Stimulated activated naive CD8-positive, alpha-beta T cell treated with anti-CD3 and anti-CD28 coated beads, Interleukin-15, amount 100 ng/mL, for 72 hours (primary cell): ENCODE results near the gene LILRB2.
A peak's percentile ranks its signal among the peaks of the same experiment; 100 is the strongest.

ENCODE experiments used
- ATAC-seq: fragments of 150-1000 bp; cut with Tn5 transposase; 2 replicates; pipeline ENCODE4 v1.10.0; 2021; ENCODE audit warnings: mild to moderate bottlenecking, moderate library complexity
- DNase-seq, 2 donors: peaks; one replicate each; pipeline ENCODE4 v3.0.0; 2021 to 2022
- H3K27ac Mint-ChIP-seq, 2 donors: one replicate each; pipeline ENCODE4 v1.8.0; 2022; ENCODE audit warnings: mild to moderate bottlenecking in 2 of 2, mixed read lengths in 2 of 2, moderate library complexity in 2 of 2
- H3K27me3 Mint-ChIP-seq: one replicate; pipeline ENCODE4 v1.8.0; 2022; ENCODE audit warnings: mixed read lengths
- H3K4me1 Mint-ChIP-seq: one replicate; pipeline ENCODE4 v1.8.0; 2022; ENCODE audit warnings: mild to moderate bottlenecking, mixed read lengths
- H3K4me3 Mint-ChIP-seq, 2 donors: one replicate each; pipeline ENCODE4 v1.8.0; 2022; ENCODE audit warnings: mild to moderate bottlenecking in 2 of 2, mixed read lengths in 2 of 2, moderate library complexity in 1 of 2
- H3K9me3 Mint-ChIP-seq, 2 donors: one replicate each; pipeline ENCODE4 v1.8.0; 2022; ENCODE audit warnings: mixed read lengths in 2 of 2

The LILRB2 gene

GRCh38 chr19:54268936-54269335 is 12.0 kb downstream of the LILRB2 start:
- Mint-ChIP-seq H3K4me3 (no peak overlapping the region), H3K27me3 (peaks cover 60% of the 10 kb centered on the region), H3K4me1 (no peaks in the 10 kb centered on the region), H3K27ac (no peak overlapping the region), H3K9me3 (no peaks in the 10 kb centered on the region)
- no peak for ATAC-seq
- DNase-seq, result no peak

GRCh38 chr19:54266133-54266532 is 14.8 kb downstream of the LILRB2 start:
- no peaks in the 10 kb centered on the region for H3K4me1 Mint-ChIP-seq
- H3K27ac Mint-ChIP-seq, result no peak overlapping the region
- H3K9me3 Mint-ChIP-seq, result no peaks in the 10 kb centered on the region
- DNase-seq (peak; percentile 58 to 69), ATAC-seq (peak; percentile 80)
- no peak overlapping the region for H3K4me3 Mint-ChIP-seq
- peaks cover 32% of the 10 kb centered on the region for H3K27me3 Mint-ChIP-seq

- Mint-ChIP-seq H3K4me3 (no peak overlapping the region), H3K9me3 (no peaks in the 10 kb centered on the region), H3K4me1 (no peaks in the 10 kb centered on the region), H3K27me3 (peaks cover 27% of the 10 kb centered on the region), H3K27ac (no peak overlapping the region)
- DNase-seq, result no peak
- ATAC-seq, result no peak
These were observed 18.4 kb downstream of the LILRB2 start for GRCh38 chr19:54262470-54262869.

- no peaks in the 10 kb centered on the region for H3K9me3 Mint-ChIP-seq
These were observed 18.8 kb downstream of the LILRB2 start for GRCh38 chr19:54262066-54262465.

GRCh38 chr19:54257116-54257480 is 23.8 kb downstream of the LILRB2 start, which contains the start of gene LILRB5:
Gene LILRB5, minus strand, starts transcription at chr19:54257273. Its CDS starts 80 bp downstream, at chr19:54257193.
- no peak within 1 kb of the TSS for H3K4me3 Mint-ChIP-seq
- no peak within 1 kb of the TSS for H3K27ac Mint-ChIP-seq
- ATAC-seq (no peak), DNase-seq (no peak)
- H3K4me1 Mint-ChIP-seq, result no peaks in the 10 kb centered on the region
- peaks cover 40% of the 10 kb centered on the region for H3K27me3 Mint-ChIP-seq
- no peaks in the 10 kb centered on the region for H3K9me3 Mint-ChIP-seq

More at GRCh38 chr19:54262066-54262465, 18.8 kb downstream of the LILRB2 start:
- H3K27ac Mint-ChIP-seq, result no peak overlapping the region
- no peaks in the 10 kb centered on the region for H3K4me1 Mint-ChIP-seq
- DNase-seq, result no peak
- ATAC-seq, result no peak
- H3K4me3 Mint-ChIP-seq, result no peak overlapping the region
- H3K27me3 Mint-ChIP-seq, result peaks cover 31% of the 10 kb centered on the region

GRCh38 chr19:54256250-54257115 is 24.4 kb downstream of the LILRB2 start:
- Mint-ChIP-seq H3K27me3 (peaks cover 40% of the 10 kb centered on the region), H3K4me1 (no peaks in the 10 kb centered on the region), H3K9me3 (no peaks in the 10 kb centered on the region), H3K27ac (no peak overlapping the region), H3K4me3 (no peak overlapping the region)
- DNase-seq, result no peak
- ATAC-seq, result no peak

GRCh38 chr19:54255105-54255775 is 25.7 kb downstream of the LILRB2 start:
- Mint-ChIP-seq H3K4me1 (no peaks in the 10 kb centered on the region), H3K4me3 (no peak overlapping the region), H3K9me3 (no peaks in the 10 kb centered on the region), H3K27me3 (peaks cover 47% of the 10 kb centered on the region), H3K27ac (no peak overlapping the region)
- DNase-seq, result no peak
- no peak for ATAC-seq

GRCh38 chr19:54254195-54254906 is 26.6 kb downstream of the LILRB2 start:
- Mint-ChIP-seq H3K27ac (no peak overlapping the region), H3K27me3 (peaks cover 56% of the 10 kb centered on the region), H3K9me3 (no peaks in the 10 kb centered on the region), H3K4me3 (no peak overlapping the region), H3K4me1 (no peaks in the 10 kb centered on the region)
- ATAC-seq (peak; percentile 26), DNase-seq (no peak)

- Mint-ChIP-seq H3K4me3 (no peak overlapping the region), H3K9me3 (no peaks in the 10 kb centered on the region), H3K27ac (no peak overlapping the region), H3K4me1 (no peaks in the 10 kb centered on the region), H3K27me3 (peaks cover 56% of the 10 kb centered on the region)
- peak; percentile 48 for ATAC-seq
- no peak for DNase-seq
These were observed 27.3 kb downstream of the LILRB2 start for GRCh38 chr19:54253331-54254194.

- no peak for ATAC-seq
- H3K4me1 Mint-ChIP-seq, result peaks cover 7% of the 10 kb centered on the region
- no peak overlapping the region for H3K4me3 Mint-ChIP-seq
- no peaks in the 10 kb centered on the region for H3K9me3 Mint-ChIP-seq
- no peak for DNase-seq
- H3K27me3 Mint-ChIP-seq, result peaks cover 55% of the 10 kb centered on the region
- no peak overlapping the region for H3K27ac Mint-ChIP-seq
These were observed 28.1 kb downstream of the LILRB2 start for GRCh38 chr19:54252845-54253244.

- Mint-ChIP-seq H3K9me3 (no peaks in the 10 kb centered on the region), H3K27me3 (peaks cover 49% of the 10 kb centered on the region), H3K4me1 (peaks cover 13% of the 10 kb centered on the region), H3K27ac (no peak overlapping the region), H3K4me3 (no peak overlapping the region)
- DNase-seq (no peak), ATAC-seq (no peak)
These were observed 28.7 kb downstream of the LILRB2 start for GRCh38 chr19:54252243-54252642.

GRCh38 chr19:54248016-54248601 is 32.8 kb downstream of the LILRB2 start:
- peak; percentile 95 for ATAC-seq
- Mint-ChIP-seq H3K4me1 (peaks cover 23% of the 10 kb centered on the region), H3K9me3 (no peaks in the 10 kb centered on the region), H3K4me3 (peak overlapping the region; percentile 3 to 34), H3K27me3 (peaks cover 26% of the 10 kb centered on the region), H3K27ac (peak overlapping the region in 1 of 2 donors; percentile 3)
- DNase-seq, result peak in 1 of 2 donors; percentile 74

- Mint-ChIP-seq H3K4me3 (peak overlapping the region; percentile 3 to 34), H3K27me3 (peaks cover 18% of the 10 kb centered on the region), H3K9me3 (no peaks in the 10 kb centered on the region), H3K4me1 (peaks cover 23% of the 10 kb centered on the region), H3K27ac (peak overlapping the region; percentile 3 to 94)
- ATAC-seq, result peak; percentile 33
- DNase-seq, result no peak
These were observed 33.6 kb downstream of the LILRB2 start for GRCh38 chr19:54247106-54247930.

- DNase-seq (no peak), ATAC-seq (no peak)
- peaks cover 16% of the 10 kb centered on the region for H3K27me3 Mint-ChIP-seq
- H3K27ac Mint-ChIP-seq, result no peak overlapping the region
- H3K4me1 Mint-ChIP-seq, result peaks cover 23% of the 10 kb centered on the region
- H3K4me3 Mint-ChIP-seq, result no peak overlapping the region
- H3K9me3 Mint-ChIP-seq, result no peaks in the 10 kb centered on the region
These were observed 35.0 kb downstream of the LILRB2 start for GRCh38 chr19:54245936-54246335.
